GM12874 (cell line): ENCODE results near the gene CALN1.

ENCODE experiments used
- TF ChIP-seq, protein P1 (sequence below): IDR thresholded peaks from 2 replicates; pipeline ENCODE4 v1.5.1; 2011; ENCODE audit warnings: low read depth, mild to moderate bottlenecking, control low read depth, low read length, moderate library complexity; ENCODE audit not compliant: insufficient read depth

Gene CALN1

DNA sequence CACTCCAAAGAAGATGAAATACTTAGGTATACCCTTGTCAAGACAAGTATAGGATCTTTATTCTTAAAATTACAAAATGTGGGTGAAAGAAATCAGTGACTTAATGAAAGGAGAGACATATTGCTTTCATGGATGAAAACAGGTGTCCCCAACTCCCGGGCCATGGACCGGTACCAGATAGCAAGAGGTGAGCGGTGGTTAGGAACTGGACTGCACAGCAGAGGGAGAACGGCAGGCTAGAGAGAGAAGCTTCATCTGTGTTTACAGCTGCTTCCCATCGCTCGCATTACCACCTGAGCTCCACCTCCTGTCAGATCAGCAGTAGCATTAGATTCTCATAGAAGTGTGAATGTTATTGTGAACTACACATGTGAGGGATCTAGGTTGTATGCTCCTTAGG, 408.9 kb downstream of the CALN1 start:
- TF ChIP-seq, protein P1, sequence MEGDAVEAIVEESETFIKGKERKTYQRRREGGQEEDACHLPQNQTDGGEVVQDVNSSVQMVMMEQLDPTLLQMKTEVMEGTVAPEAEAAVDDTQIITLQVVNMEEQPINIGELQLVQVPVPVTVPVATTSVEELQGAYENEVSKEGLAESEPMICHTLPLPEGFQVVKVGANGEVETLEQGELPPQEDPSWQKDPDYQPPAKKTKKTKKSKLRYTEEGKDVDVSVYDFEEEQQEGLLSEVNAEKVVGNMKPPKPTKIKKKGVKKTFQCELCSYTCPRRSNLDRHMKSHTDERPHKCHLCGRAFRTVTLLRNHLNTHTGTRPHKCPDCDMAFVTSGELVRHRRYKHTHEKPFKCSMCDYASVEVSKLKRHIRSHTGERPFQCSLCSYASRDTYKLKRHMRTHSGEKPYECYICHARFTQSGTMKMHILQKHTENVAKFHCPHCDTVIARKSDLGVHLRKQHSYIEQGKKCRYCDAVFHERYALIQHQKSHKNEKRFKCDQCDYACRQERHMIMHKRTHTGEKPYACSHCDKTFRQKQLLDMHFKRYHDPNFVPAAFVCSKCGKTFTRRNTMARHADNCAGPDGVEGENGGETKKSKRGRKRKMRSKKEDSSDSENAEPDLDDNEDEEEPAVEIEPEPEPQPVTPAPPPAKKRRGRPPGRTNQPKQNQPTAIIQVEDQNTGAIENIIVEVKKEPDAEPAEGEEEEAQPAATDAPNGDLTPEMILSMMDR, result no peak

DNA sequence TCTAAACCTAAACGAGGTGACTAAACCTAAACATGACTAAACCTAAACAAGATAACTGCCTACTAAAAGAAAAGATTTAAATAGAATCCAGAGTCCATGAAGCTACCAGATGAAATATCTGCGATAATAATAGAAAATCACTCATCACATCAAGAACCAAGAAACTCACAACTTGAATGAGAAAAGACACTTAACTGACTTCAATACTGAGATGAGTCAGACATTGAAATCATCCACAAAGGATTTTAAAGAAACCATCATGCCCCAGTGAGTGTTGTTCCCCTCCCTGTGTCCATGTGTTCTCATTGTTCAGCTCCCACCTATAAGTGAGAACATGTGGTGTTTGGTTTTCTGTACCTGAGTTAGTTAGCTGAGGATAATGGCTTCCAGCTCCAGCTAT, 416.0 kb downstream of the CALN1 start:
- TF ChIP-seq, protein P1, result no peak

DNA sequence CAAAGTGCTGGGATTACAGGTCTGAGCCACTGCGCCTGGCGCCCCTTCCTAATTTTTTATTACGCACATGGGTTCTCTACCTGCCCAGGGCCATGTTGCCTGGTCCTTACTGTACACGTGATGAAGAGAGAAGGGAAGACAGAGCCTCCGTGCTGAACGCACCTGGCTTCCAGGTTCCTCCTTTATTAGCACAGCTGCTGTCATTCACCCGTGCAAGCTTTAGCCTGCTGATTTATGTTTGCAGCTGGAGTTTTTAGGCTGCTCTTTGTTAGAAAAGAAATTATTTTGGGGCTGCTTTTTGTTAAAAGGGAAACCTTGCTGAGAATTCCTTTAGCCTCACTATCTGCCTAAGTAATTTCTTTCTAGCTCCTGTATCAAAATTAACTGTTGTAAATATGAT, 417.0 kb downstream of the CALN1 start:
- TF ChIP-seq, protein P1, result no peak

- TF ChIP-seq, protein P1, result no peak
Observed at GRCh38 chr7:71991586-71991985, 420.6 kb downstream of the CALN1 start.

DNA sequence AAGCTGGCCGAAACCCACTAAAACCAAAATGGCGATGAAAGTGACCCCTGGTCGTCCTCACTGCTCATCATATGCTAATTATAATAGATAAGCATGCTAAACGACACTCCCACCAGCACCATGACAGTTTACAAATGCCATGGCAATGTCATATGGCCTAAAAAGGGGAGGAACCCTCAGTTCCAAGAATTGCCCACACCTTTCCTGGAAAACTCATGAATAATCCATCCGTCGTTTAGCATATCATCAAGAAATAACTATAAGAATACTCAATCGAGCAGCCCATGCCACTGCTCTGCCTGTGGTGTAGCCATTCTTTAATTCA, 422.0 kb downstream of the CALN1 start:
- TF ChIP-seq, protein P1, result no peak

GRCh38 chr7:71988201-71988600, 423.9 kb downstream of the CALN1 start:
- TF ChIP-seq, protein P1, result no peak

DNA sequence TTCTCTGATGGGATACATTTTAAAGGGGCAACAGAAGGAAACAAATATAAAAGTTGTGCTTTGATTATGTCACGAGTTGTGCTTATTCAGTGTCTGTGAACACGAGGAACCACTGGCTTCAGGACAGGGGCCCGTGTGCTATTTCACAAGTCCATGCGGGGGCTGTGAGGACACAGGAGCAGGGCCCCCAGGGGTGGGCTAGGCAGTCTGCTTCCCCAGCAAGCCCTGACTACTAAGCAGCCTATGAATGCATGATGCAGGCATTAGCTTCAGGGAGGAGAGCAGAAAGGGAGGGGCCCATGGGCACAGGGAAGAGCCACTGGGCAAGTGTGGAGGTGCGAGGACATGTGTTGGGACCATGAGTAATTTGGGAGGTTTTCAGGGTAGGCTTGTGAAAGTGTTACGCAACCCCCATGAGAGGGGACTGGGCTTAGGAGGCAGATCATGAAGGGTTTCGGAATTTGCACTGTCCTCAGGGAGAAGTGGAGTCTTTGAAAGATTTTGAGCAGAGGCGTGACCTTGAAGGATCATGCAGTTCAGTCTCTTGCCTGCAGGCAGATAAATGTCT, 424.9 kb downstream of the CALN1 start:
- TF ChIP-seq, protein P1, result no peak
